ENCODE data around the gene MICAL1. TPM values are rescaled to one million over a fixed set of nuclear protein-coding genes. Genes with fewer than 3 reads are reported as not detected.

MICAL1 gene
- total RNA-seq, 1 experiment from 2014 or later: 92.9 TPM

GRCh38 chr6:109493865-109494264, 38.3 kb upstream of the MICAL1 start:
- Histone ChIP-seq H4K20me1 (ENCODE audit: control insufficient read depth, insufficient read depth, insufficient read length) (no peaks in the 10 kb centered on the region), H3K27ac (ENCODE audit: insufficient read length, low read depth, low read length) (no peak overlapping the region), H2BK5ac (ENCODE audit: insufficient read length, low read length) (no peak overlapping the region), H3K18ac (ENCODE audit: insufficient read length, low read depth, low read length) (no peak overlapping the region), H3K79me2 (ENCODE audit: insufficient read depth, low read length) (no peaks in the 10 kb centered on the region), H3K79me1 (ENCODE audit: insufficient read depth, low read depth, low read length, poor library complexity, severe bottlenecking) (no peaks in the 10 kb centered on the region), H4K8ac (replicated peaks; ENCODE audit: insufficient read length, low read depth, low read length) (no peak overlapping the region), H2BK12ac (ENCODE audit: insufficient read length, low read depth, low read length) (no peak overlapping the region), H3K4ac (ENCODE audit: low read depth, low read length) (no peak overlapping the region), H3K9ac (ENCODE audit: extremely low read depth, insufficient read length, low read length) (no peak overlapping the region), H2AFZ (ENCODE audit: low read length) (no peak overlapping the region), H3K27me3 (ENCODE audit: insufficient read depth, low read length) (no peaks in the 10 kb centered on the region), H3K9me3 (ENCODE audit: control insufficient read depth, low read depth, low read length) (no peaks in the 10 kb centered on the region), H3K23me2 (ENCODE audit: insufficient read length, low read depth, low read length, poor library complexity, severe bottlenecking) (no peaks in the 10 kb centered on the region), H2BK20ac (ENCODE audit: low read depth, low read length, poor library complexity, severe bottlenecking) (no peak overlapping the region), H3K4me1 (ENCODE audit: insufficient read depth, low read length) (peaks cover 11% of the 10 kb centered on the region), H2AK5ac (ENCODE audit: insufficient read length, low read length) (no peak overlapping the region), H2BK15ac (ENCODE audit: low read depth, low read length) (no peak overlapping the region), H3T11ph (ENCODE audit: low read length) (no peak overlapping the region), H4K91ac (ENCODE audit: insufficient read length, low read depth, low read length) (no peak overlapping the region), H2BK120ac (ENCODE audit: low read depth, low read length, poor library complexity, severe bottlenecking) (no peak overlapping the region), H3K23ac (ENCODE audit: insufficient read length, low read depth, low read length) (no peak overlapping the region), H3K14ac (ENCODE audit: insufficient read depth, low read length) (no peak overlapping the region), H3K56ac (ENCODE audit: insufficient read length, low read depth, low read length) (no peak overlapping the region), H4K5ac (ENCODE audit: insufficient read length, low read depth, low read length) (no peak overlapping the region), H3K4me2 (ENCODE audit: insufficient read depth, insufficient read length, low read length) (no peak overlapping the region)
- Mint-ChIP-seq H3K4me3 (no peak overlapping the region; a peak in 1 of 5 replicates), H3K27me3 (ENCODE audit: low read depth) (peaks cover 3% of the 10 kb centered on the region; the same call in 1 of the 2 replicates), H3K36me3 (ENCODE audit: insufficient read depth in 1 of 3, low read depth in 3 of 3) (no peaks in the 10 kb centered on the region; a peak in 1 of 7 replicates), H3K27ac (no peak overlapping the region), H3K9me3 (no peaks in the 10 kb centered on the region; a peak in 1 of 5 replicates), H3K4me1 (peaks cover 65 to 70% of the 10 kb centered on the region in 2 experiments)
- no peak for TF ChIP-seq CTCF (conservative IDR thresholded peaks at IDR 0.05)
- no peak for DNase-seq
- WGBS (ENCODE audit: extremely low coverage, insufficient read length, low lambda C conversion rate): no CpG with 5 or more reads among the region's 1 CpG

Data from H9 (cell line).